Upper lobe of left lung (tissue), 4 donors: Measurements from ENCODE around the gene SPSB4.

Source experiments
- CTCF ChIP-seq, 6 experiments: fragments of 450-650 bp in 4 of 6; fragments of 200-600 bp in 2 of 6; sonication (generic) in 2 of 6; IDR thresholded peaks; one replicate each; pipeline ENCODE4 v1.5.1; 2016 to 2019; ENCODE audit warnings: antibody characterized with exemption in 6 of 6
- POLR2A ChIP-seq, 4 donors: fragments of 450-650 bp; IDR thresholded peaks; one replicate each; pipeline ENCODE4 v1.5.1; 2016 to 2017; ENCODE audit warnings: antibody characterized with exemption in 4 of 4, mild to moderate bottlenecking in 2 of 4
- POLR2AphosphoS5 ChIP-seq, 2 donors: sonication (generic); formaldehyde crosslinking; IDR thresholded peaks; one replicate each; pipeline ENCODE4 v1.5.1; 2017; ENCODE audit warnings: antibody characterized with exemption in 2 of 2

GRCh38 chr3:141051443-141052200 is 475 bp downstream of the SPSB4 start:
- TF ChIP-seq CTCF (IDR thresholded peaks at IDR 0.05) (no peak), POLR2AphosphoS5 (IDR thresholded peaks at IDR 0.05) (no peak), POLR2A (IDR thresholded peaks at IDR 0.05) (no peak)
